ENCODE measurements around the gene TMEM147. TPM values are rescaled to one million over a fixed set of nuclear protein-coding genes. Genes with fewer than 3 reads are reported as not detected.

Gene TMEM147
- polyA plus RNA-seq, 2 of the 4 experiments (the other 2 are of a cell fraction) = 282 to 335 TPM

DNA sequence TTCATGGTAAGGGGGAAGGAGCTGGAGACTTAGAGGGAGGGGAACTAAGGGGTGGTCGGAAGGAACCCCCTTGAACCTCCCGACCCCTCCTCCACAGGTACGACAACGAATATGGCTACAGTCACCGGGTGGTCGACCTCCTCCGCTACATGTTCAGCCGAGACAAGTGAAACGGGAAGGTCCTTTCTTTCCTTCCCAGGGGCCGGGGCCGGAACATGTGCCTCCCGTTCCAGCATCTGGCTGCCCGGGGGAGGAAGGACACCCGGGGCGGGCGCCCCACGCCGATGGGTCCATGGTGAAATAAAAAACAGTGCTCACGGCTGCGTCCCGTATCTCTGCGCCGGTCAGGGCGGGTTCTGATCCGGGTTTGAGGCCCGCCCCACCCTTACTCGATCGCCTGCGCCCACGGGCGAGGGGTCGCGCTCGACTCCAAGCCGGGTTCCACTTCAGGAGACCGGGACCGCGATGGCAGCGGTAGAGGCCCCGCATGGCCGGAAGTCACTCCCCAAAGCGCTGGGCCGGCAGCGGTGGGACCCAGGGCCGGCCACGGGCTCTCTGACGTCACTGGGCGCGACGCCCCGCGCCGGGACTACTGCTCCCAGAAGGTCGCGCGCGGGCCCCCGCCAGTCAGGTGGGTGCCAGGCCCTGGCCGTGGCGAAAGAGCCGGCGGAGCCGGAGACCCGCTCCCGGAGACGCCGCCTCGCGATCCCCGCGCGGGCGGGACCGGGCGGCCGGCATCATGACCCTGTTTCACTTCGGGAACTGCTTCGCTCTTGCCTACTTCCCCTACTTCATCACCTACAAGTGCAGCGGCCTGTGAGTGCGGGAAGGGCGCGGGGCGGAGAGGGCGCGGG lies at the start of gene TMEM147 (continued):
- TF ChIP-seq EHF (CRISPR knock-in tag; IDR thresholded peaks at IDR 0.05) = no peak
- no peak for TF ChIP-seq EP300 (IDR thresholded peaks at IDR 0.05)
- TF ChIP-seq NR3C1 (IDR thresholded peaks at IDR 0.05) = no peak
- 0 out of 2 replicates have a peak, but pooled peaks have one; percentile 46 for TF ChIP-seq HOXB5 (CRISPR knock-in tag; IDR thresholded peaks at IDR 0.05)
- TF ChIP-seq ZNF302 (CRISPR knock-in tag; IDR thresholded peaks at IDR 0.05) = no peak
- TF ChIP-seq POLR2A (IDR thresholded peaks at IDR 0.05; ENCODE audit: low read length) = peak; percentile 95
- no peak for TF ChIP-seq RAD21 (conservative IDR thresholded peaks at IDR 0.05 in 1 of 2, IDR thresholded peaks at IDR 0.05 in 1 of 2)
- TF ChIP-seq, protein P1, sequence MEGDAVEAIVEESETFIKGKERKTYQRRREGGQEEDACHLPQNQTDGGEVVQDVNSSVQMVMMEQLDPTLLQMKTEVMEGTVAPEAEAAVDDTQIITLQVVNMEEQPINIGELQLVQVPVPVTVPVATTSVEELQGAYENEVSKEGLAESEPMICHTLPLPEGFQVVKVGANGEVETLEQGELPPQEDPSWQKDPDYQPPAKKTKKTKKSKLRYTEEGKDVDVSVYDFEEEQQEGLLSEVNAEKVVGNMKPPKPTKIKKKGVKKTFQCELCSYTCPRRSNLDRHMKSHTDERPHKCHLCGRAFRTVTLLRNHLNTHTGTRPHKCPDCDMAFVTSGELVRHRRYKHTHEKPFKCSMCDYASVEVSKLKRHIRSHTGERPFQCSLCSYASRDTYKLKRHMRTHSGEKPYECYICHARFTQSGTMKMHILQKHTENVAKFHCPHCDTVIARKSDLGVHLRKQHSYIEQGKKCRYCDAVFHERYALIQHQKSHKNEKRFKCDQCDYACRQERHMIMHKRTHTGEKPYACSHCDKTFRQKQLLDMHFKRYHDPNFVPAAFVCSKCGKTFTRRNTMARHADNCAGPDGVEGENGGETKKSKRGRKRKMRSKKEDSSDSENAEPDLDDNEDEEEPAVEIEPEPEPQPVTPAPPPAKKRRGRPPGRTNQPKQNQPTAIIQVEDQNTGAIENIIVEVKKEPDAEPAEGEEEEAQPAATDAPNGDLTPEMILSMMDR (IDR thresholded peaks at IDR 0.05) = no peak
- peak; percentile 91 to 97 for TF ChIP-seq JUN (IDR thresholded peaks at IDR 0.05)
- no peak for TF ChIP-seq MAFK (IDR thresholded peaks at IDR 0.05; ENCODE audit: partially characterized antibody)
- no peak for TF ChIP-seq EHMT2 (IDR thresholded peaks at IDR 0.05; ENCODE audit: low read depth)
- TF ChIP-seq HOXB13 (CRISPR knock-in tag; IDR thresholded peaks at IDR 0.05; ENCODE audit: low read depth) = 0 out of 2 replicates have a peak, but pooled peaks have one; percentile 21
- TF ChIP-seq, protein P2, sequence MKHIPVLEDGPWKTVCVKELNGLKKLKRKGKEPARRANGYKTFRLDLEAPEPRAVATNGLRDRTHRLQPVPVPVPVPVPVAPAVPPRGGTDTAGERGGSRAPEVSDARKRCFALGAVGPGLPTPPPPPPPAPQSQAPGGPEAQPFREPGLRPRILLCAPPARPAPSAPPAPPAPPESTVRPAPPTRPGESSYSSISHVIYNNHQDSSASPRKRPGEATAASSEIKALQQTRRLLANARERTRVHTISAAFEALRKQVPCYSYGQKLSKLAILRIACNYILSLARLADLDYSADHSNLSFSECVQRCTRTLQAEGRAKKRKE (CRISPR knock-in tag; IDR thresholded peaks at IDR 0.05; ENCODE audit: low read depth) = no peak
- no peak for TF ChIP-seq HOXA7 (CRISPR knock-in tag; IDR thresholded peaks at IDR 0.05)
- TF ChIP-seq, protein P3, sequence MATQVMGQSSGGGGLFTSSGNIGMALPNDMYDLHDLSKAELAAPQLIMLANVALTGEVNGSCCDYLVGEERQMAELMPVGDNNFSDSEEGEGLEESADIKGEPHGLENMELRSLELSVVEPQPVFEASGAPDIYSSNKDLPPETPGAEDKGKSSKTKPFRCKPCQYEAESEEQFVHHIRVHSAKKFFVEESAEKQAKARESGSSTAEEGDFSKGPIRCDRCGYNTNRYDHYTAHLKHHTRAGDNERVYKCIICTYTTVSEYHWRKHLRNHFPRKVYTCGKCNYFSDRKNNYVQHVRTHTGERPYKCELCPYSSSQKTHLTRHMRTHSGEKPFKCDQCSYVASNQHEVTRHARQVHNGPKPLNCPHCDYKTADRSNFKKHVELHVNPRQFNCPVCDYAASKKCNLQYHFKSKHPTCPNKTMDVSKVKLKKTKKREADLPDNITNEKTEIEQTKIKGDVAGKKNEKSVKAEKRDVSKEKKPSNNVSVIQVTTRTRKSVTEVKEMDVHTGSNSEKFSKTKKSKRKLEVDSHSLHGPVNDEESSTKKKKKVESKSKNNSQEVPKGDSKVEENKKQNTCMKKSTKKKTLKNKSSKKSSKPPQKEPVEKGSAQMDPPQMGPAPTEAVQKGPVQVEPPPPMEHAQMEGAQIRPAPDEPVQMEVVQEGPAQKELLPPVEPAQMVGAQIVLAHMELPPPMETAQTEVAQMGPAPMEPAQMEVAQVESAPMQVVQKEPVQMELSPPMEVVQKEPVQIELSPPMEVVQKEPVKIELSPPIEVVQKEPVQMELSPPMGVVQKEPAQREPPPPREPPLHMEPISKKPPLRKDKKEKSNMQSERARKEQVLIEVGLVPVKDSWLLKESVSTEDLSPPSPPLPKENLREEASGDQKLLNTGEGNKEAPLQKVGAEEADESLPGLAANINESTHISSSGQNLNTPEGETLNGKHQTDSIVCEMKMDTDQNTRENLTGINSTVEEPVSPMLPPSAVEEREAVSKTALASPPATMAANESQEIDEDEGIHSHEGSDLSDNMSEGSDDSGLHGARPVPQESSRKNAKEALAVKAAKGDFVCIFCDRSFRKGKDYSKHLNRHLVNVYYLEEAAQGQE (IDR thresholded peaks at IDR 0.05) = peak; percentile 33; the same call in 1 of the 2 replicates
- TF ChIP-seq NFE2L2 (conservative IDR thresholded peaks at IDR 0.05; ENCODE audit: low read length) = no peak
- TF ChIP-seq JUNB (IDR thresholded peaks at IDR 0.05) = no peak
- no peak for TF ChIP-seq FOSL2 (IDR thresholded peaks at IDR 0.05)
- TF ChIP-seq FOSL2 (CRISPR knock-in tag; IDR thresholded peaks at IDR 0.05) = peak; percentile 54; the same call in 1 of the 2 replicates
- TF ChIP-seq POLR2AphosphoS2 (conservative IDR thresholded peaks at IDR 0.05; ENCODE audit: low read length) = no peak
- TF ChIP-seq, protein P4, sequence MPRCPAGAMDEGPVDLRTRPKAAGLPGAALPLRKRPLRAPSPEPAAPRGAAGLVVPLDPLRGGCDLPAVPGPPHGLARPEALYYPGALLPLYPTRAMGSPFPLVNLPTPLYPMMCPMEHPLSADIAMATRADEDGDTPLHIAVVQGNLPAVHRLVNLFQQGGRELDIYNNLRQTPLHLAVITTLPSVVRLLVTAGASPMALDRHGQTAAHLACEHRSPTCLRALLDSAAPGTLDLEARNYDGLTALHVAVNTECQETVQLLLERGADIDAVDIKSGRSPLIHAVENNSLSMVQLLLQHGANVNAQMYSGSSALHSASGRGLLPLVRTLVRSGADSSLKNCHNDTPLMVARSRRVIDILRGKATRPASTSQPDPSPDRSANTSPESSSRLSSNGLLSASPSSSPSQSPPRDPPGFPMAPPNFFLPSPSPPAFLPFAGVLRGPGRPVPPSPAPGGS (IDR thresholded peaks at IDR 0.05) = peak; percentile 97
- TF ChIP-seq NPAS2 (CRISPR knock-in tag; IDR thresholded peaks at IDR 0.05; ENCODE audit: borderline replicate concordance) = no peak
- no peak for TF ChIP-seq HEYL (CRISPR knock-in tag; IDR thresholded peaks at IDR 0.05)
